Cerebellar cortex (tissue), 1 donor: Measurements from ENCODE around the gene CD4.

ENCODE experiments used
- DNase-seq: peaks from one replicate; pipeline ENCODE4 v3.0.0-alpha.2; 2015; ENCODE audit warnings: low spot score

The CD4 gene

DNA sequence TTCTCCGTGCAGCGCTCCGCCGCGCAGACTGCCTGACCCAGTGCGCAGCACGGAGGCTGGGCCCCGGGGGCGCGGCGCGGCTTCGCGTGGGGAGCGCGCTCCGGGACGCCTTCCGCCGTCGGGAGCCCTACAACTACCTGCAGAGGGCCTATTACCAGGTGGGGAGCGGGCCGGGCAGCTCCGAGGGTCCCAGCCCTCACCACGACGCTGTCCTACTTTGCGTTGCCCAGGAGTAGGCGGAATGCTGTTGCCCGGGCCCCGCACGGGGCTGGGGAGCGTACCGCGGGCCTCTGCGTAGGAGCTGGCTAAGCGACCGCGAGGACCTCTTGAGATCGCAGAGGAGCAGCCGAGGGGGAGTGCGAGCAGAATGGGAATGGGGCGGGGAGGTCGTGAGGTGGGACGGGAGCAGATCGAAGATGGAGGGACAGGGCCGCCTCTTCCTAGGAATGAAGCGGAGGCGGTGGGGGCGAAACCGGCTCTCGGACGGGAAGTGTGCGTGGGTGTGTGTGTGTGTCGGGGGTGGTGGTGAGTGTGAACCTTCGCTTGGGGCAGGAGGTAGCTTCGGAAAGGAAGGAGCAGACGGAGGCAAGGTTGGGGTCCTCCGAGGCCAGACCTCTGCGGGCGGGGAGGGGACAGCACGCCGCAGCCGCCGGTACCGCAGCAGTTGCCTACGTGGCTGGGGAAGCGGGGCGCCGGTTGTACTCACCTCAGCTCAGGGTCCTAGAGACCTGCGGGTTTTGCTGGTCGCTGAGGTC is 39.6 kb downstream of the CD4 start:
- peak; percentile 77 for DNase-seq

DNA sequence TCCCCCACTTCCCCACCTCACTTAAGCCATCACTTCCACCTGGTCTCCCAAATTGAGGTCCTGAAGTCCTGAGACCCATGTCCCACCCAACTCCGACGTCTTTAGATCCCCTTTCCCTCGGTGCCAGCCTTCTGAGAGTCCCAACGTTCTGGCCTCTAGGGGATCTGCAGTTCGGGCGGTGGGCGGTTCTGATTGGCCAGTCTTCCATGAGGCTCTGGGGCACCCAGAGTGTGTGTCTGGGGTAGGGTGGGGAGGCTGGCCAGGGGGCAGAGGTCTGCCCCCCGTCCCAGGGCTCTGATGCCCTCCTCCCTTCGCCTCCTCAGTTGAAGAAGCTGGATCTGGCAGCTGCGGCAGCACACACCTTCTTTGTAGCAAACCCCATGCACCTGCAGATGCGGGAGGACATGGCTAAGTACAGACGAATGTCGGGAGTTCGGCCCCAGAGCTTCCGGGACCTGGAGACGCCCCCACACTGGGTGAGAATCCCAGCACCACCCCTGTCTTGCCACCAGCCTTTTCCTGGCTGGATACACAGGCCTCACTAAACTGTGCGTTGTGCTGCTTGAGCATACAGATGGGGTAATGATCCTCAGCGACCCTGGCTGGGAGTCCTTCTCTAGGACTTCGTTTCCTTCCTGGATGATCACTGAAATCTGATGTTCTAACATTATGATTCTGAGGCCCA is 40.4 kb downstream of the CD4 start:
- DNase-seq: no peak

DNA sequence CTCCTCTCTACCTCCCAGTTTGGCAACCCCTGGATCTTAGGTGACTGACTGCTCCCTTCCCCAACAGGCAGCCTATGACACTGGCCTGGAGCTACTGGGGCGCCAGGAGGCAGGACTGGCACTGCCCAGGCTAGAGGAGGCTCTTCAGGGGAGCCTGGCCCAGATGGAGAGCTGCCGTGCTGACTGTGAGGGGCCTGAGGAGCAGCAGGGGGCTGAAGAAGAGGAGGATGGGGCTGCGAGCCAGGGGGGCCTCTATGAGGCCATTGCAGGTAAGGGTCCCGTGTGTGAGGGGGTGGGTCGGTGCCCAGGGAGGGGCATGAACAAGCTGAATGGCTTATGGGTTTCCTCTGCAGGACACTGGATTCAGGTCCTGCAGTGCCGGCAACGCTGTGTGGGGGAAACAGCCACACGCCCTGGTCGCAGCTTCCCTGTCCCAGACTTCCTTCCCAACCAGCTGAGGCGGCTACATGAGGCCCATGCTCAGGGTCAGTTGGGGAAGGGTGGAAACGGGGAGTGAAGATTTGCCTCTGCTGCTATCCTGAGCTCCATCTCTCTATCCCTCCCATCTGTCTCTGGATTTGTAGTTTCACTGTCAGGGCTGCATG is 41.1 kb downstream of the CD4 start:
- DNase-seq: no peak

DNA sequence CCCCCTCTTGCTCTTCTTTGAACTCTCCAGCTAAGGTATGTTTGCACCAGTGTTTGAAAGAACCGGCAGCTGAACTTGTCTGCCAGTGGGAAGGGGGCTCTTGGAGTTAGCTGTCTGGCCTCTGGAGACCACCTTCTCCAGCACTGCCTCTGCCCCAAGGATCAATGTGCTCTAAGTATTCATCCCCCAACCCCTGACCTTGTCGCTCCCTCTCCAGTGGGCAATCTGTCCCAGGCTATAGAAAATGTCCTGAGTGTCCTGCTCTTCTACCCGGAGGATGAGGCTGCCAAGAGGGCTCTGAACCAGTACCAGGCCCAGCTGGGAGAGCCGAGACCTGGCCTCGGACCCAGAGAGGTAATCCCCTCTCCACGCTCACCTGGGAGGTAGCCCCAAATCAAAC is 41.7 kb downstream of the CD4 start:
- no peak for DNase-seq

DNA sequence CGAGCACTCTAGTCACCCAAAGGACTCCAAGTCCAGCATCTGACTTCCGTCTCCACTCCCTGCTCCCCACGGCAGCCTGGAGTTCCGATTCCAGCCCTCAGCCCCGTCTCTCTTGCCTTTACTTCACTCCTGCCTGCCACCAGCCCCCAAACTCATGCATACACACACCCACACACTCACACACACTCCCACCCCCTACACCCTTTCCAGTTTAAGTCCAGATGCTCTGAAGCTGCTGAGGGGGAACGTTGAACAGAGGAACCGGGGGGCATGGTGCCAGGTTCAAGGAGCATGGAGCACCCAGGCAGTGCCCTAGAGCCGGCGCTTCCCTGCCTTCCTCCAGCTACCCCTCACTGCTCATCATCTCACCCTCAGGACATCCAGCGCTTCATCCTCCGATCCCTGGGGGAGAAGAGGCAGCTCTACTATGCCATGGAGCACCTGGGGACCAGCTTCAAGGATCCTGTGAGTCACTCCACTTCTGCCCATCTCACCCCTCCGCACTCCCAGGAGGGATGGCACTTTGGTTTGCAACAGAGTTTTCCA is 42.2 kb downstream of the CD4 start:
- no peak for DNase-seq

DNA sequence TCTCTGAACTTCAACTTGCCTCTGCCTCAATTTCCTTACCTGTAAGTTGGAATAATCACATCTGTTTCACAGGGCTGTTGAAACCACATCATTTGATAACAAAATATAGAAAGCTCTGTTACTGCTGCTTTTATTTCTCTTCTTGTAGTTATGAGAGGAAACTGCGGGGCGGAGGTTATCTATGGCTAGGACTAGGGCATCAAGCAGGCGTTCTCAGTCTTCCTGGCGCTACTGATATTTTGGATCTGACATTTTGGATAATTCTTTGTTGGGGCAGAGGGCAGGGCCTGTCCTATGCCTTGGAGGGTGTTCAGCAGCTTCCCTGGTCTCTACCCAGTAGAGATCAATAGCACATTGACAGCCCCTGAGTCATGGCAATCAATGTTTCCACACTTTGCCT is 42.8 kb downstream of the CD4 start:
- no peak for DNase-seq

DNA sequence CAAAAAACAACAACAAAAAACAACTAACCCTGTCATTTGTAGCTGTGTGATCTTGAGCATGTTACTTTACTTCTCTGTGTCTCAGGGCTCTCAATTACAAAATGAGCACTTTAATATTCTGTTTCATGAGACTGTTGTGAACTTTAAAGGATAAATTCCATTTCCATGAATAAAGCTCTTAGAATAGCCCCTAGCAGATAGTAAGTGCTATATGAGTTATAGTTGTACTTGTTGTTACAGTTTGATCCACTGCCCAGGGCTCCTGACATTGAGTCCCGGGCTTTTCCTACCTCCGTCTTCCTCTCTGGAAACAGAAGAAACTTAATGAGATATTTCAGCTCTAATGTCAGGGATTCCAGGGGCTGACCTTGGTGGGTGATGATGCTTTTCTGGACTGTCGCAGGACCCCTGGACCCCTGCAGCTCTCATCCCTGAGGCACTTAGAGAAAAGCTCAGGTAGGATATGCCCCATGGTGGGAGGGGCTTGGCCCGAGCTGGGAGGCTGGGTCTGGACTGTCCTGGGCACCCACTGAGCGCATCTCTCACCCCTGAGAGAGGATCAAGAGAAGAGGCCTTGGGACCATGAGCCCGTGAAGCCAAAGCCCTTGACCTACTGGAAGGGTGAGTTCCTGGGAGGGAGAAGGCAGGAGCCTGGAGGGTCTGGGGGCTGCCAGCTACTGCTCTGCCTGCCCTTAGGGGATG is 44.0 kb downstream of the CD4 start:
- DNase-seq: no peak

DNA sequence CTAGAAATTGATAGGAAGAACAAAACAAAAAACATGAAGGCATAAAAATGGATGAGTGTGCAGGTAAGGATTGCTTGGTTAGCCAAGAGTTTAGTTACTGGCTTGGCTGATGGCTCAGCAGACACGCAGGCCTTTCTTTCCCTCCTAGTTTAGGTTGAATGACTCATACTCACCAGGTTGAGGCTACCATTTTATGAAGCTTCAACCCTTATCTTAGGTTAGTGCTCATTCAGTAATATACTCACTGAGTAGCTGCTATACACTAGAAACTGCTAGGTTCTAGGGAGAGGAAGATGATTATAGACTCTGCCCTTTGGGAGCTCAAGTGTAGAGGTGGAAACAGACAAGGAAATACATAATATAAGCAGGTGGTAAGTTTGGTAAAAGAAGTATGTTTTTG is 44.9 kb downstream of the CD4 start:
- DNase-seq: no peak

DNA sequence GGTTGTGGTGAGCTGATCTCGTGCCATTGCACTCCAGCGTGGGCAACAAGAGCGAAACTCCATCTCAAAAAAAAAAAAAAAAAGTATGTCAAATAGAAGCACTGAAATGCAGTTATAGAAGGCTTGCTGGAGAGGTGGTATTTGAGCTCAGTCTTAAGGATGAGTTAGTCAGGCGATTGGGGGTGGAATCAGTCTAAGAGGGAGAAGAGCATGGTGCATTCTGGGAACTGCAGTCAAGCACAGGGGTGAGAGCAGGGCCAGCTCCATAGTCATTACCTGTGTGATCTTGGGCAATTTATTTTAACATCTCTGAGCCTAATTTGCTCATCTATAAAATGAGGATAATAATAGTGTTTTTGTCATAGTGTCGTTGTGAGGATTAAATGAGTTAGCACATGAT is 45.5 kb downstream of the CD4 start:
- DNase-seq: peak; percentile 23

DNA sequence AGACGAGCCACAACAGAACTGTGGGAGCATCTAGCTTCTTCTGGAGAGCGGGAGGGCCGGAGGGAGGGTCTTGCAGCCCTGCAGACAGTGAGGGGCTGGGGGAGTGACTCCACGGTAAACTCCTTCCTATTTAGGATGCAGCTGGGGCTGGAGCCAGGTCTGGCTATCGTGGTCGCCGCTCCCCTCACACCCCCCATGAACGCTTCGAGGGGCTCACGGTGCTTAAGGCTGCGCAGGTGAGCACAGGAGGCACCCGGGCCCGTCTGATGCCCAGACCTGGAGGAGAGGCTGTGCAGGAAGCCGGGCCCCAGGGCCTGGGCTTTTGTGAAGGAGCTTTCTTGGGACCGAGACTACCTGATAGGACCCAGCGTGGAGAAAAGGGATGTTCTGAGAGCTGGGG is 47.5 kb downstream of the CD4 start:
- no peak for DNase-seq

DNA sequence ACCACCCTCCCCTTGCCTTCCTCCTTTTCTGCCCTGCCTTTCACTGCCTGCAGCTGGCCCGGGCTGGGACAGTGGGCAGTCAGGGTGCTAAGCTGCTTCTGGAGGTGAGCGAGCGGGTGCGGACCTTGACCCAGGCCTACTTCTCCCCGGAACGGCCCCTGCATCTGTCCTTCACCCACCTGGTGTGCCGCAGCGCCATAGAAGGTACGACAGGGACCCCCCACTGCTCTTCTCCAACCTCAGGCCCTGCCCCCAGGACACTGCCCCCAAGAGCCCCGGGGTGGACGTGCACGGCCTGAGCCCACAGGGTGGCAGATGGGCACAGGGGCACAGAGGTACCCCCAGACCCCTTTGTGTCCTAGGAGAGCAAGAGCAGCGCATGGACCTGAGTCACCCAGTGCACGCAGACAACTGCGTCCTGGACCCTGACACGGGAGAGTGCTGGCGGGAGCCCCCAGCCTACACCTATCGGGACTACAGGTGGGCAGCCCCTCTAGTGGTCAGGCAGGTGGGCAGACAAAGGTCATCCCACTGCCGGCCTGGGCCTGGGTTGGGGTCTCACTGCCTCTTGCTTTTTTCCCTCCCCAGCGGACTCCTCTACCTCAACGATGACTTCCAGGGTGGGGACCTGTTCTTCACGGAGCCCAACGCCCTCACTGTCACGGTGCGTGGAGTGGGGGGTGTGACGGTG is 48.2 kb downstream of the CD4 start:
- no peak for DNase-seq

DNA sequence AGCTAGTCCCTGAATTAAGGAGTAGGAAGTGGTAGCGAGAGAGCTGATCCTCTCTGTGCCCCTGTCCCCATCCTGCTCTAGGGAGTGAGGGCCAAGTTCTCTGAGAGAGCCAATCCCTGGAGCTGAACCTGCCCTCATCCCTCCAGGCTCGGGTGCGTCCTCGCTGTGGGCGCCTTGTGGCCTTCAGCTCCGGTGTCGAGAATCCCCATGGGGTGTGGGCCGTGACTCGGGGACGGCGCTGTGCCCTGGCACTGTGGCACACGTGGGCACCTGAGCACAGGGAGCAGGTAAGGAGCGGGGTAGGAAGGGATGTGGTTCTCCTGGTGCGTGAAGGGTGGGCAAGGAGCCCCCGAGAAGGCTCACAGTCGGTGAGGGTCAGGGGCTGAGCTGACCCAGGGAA is 49.5 kb downstream of the CD4 start:
- no peak for DNase-seq

DNA sequence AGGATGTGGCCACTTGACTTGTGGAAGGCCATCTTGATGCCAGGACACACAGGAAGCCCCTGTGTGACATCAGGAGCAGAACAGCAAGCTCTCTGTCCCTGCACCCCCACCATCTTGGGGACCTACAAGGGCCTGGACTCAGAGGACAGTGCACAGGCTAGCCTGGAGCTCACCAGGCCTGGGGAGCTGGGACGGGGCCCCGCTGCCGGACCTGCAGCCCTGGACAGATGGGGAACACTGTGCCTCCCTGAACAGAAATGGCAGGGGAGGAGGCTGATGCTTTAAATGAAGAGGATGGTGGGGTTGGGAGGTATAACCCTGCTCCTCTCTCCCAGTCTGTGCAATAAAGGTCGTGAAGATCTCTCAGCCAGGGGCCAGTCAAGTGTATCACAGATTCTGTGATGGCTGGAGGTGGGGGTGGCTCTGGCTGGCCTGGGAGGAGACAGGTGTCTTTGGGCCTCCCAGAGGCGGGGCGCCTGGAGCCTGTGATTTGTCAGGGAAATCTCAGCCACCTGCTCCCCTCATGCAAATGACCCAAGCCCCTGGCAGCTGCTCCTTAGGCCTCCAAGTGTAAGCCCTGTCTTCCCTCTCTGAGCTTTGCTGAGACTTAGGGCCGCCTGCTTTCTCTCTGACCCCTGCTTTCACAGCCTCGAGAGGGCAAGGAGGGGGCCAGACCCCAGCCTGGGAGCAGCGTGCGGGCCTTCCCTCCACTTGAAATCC is 50.3 kb downstream of the CD4 start:
- peak; percentile 80 for DNase-seq

DNA sequence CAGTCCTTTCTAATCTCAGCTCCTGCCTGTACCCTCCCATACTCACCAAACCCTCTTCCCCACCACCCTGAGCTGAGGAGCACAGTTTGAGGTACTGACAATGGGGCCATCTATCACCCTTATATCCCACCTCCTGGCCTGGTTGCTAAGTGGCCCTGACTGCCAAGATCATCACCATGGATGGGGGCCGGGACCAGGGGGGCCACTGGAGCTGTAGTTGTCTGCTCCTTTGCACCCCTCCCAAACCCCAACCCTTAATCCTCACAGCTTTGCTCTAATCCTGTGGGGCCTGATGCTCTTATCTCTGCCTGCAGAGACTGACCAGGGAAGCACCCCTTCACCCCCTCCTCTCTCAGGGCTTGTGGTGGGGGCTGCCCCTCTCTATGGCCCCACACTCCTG is 51.0 kb downstream of the CD4 start:
- no peak for DNase-seq

DNA sequence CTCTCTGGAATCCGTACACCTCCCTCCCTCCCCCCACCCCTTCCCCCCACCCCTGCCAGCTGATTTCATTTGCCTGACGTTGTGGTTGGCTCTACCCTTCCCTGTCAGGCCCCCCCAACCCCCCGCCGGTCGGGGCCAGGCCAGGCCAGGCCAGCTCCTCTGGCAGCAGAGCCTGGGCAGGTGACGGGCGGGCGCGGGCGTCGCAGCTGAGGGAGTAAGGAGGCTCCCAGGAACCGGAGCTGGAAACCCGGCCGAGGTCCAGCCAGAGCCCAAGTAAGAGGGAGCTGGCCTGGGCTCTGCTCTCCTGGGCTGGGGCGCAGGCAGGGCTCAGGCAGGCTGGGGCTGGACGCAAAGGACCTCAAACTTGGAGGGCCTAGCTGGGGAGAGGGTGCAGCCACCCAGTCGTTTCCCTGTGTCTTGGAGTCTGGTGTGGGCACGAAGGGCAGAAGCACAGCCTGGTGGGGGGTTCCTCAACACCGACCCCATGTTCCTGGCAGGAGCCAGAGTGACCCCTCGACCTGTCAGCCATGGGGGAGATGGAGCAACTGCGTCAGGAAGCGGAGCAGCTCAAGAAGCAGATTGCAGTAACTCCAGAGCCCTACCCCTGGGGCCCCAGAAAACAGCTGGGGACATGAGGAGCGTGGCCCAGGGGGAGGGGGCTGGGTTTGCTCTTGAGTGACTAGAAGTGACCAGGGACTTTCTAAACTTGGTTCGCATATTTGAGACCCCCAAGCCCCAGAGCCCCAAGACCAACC is 51.6 kb downstream of the CD4 start, which contains the start of gene GNB3:
GNB3 (plus strand) TSS at position 165 of the 755 bp plus-strand sequence; CDS start at position 528, 363 bp downstream.
- no peak for DNase-seq

DNA sequence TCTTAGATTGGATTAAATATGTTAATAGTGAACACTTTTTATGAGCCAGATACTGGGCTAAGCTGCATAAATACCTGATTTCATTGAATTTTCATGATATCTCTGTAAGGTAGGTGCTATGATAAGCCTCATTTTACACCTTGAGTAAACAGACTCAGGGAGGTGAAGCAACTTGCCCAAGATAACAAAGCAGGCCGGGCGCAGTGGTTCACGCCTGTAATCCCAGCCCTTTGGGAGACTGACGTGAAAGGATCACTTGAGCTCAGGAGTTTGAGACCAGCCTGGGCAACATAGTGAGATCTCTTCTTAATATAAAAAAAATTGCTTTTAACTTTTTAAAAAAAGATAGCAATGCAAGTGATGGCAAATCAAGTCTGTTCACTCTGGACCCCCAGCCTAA is 52.7 kb downstream of the CD4 start:
- DNase-seq: no peak

DNA sequence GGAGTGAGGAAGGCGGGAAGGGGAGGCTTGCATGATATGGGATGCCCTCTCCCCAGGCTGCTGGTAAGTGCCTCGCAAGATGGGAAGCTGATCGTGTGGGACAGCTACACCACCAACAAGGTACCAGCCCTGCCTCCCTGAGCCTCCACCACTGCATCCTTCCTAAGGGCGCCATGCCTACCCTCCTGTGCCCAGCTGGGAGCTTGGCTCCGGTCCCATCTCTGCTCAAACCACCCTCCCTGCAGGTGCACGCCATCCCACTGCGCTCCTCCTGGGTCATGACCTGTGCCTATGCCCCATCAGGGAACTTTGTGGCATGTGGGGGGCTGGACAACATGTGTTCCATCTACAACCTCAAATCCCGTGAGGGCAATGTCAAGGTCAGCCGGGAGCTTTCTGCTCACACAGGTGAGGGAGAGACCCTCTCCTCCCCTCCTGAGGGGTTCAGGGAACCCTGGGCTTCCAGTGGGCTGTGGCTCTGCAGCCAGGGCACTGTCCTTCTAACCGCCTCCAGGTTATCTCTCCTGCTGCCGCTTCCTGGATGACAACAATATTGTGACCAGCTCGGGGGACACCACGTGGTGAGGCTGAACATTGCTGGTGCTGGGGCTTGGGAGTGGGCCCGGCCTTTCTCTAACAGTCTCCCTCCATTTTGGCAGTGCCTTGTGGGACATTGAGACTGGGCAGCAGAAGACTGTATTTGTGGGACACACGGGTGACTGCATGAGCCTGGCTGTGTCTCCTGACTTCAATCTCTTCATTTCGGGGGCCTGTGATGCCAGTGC is 54.0 kb downstream of the CD4 start:
- no peak for DNase-seq

DNA sequence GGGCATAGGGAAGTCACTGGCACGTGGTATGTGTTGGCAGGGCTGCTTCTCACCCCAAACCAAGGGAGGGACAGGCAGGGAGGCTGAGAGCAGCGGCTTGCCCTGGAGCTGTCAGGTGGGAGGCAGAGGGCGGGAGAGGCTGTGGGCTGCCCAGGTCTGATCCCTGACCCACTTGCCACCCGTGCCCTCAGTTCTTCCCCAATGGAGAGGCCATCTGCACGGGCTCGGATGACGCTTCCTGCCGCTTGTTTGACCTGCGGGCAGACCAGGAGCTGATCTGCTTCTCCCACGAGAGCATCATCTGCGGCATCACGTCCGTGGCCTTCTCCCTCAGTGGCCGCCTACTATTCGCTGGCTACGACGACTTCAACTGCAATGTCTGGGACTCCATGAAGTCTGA is 56.1 kb downstream of the CD4 start:
- DNase-seq: no peak

DNA sequence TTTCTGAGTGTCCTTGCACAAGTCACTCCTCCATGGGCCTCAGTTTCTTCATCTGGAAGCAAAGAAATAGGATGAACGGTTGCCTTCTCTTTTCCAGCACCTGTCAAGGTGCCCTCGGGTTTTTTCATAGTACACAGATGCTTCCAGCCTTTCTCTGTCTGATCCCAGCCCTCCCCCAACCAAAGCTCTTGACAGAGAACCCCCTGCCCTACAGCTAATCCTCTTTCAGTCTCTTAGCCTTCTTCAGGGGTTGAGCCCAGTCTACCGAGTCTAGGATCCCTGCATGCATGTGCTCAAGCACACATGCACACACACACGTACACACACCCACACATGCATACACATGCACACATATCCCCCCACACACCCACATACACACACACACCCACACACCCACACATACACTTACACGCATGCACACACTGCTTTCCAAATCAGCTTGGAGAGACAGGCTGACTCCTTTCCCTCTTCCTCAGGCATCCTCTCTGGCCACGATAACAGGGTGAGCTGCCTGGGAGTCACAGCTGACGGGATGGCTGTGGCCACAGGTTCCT is 57.1 kb downstream of the CD4 start:
- DNase-seq: no peak
